ENCODE data around the gene LIN7B. TPM values are rescaled to one million over a fixed set of nuclear protein-coding genes. Genes with fewer than 3 reads are reported as not detected.

LIN7B gene
- total and polyA plus RNA-seq, 2 of the 13 experiments (the other 11 are each of a cell fraction or from before 2014, with no cell fraction given) = 5.3 to 7.6 TPM

DNA sequence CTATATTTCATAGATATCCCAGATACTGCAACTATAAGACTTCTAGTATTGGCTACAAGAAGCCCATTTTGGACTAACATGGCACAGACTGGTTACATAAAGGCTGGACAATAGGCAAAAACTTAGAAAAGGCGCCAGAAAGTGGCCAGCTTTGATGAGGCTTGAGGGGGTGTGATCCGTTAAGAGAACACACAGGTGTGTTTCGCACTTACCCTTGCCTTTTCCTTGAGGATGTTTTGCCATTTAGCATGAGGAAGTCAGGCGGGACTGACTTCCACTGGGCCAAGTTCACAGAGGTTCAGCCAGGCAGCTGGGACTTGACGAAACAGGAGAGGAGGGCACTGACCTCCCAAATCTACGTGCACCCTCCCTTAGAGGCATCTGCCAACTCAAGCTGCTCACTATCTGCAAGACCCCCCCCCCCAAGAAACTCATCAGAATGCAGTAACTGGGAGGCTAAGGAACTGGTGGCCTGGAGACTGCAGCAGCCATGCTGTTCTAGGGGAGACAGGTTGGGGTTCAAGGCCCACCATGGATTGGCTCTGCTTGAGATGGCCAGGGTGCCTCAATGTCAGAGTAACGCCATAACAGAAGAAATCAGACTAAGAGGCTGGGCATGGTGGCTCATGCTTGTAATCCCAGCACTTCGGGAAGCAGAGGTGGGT is 4.5 kb upstream of the LIN7B start:
- CTCF ChIA-PET (ENCODE audit: low intra/inter-chr PET ratio, low total read pairs) = no interaction called here
- Histone ChIP-seq H3K27ac (ENCODE audit: extremely low read length, insufficient read depth, low read length) (no peak overlapping the region), H3K9ac (ENCODE audit: insufficient read depth, low read depth, low read length) (no peak overlapping the region), H3K27me3 (ENCODE audit: control insufficient read depth in 1 of 2, insufficient read depth in 2 of 2, low read length in 2 of 2) (no peaks in the 10 kb centered on the region), H3K36me3 (replicated peaks in 1 of 2; ENCODE audit: control insufficient read depth in 1 of 2, insufficient read depth in 2 of 2, low read length in 2 of 2) (peaks cover 9 to 44% of the 10 kb centered on the region in 2 experiments; a peak in 4 of 5 replicates), H4K20me1 (ENCODE audit: insufficient read depth, low read length) (peaks cover 17% of the 10 kb centered on the region), H3K4me3 (replicated peaks in 1 of 3; ENCODE audit: insufficient read depth in 1 of 3, low read depth in 2 of 3, low read length in 3 of 3) (no peak overlapping the region), H3K79me2 (ENCODE audit: insufficient read depth, low read length) (no peaks in the 10 kb centered on the region), H3K9me3 (ENCODE audit: low read length) (no peaks in the 10 kb centered on the region), H2AFZ (ENCODE audit: low read length) (no peak overlapping the region), H3K4me1 (ENCODE audit: insufficient read depth, low read length) (peaks cover 16% of the 10 kb centered on the region), H3K4me2 (ENCODE audit: low read depth, low read length) (no peak overlapping the region)
- POLR2A ChIA-PET = no interaction called here
- DNase-seq (ENCODE audit: low spot score) (no peak), ATAC-seq (no peak), FAIRE-seq (no peak)
- no TSS peak for BruUV-seq (replicated peaks)
- intact Hi-C loops (cut with micrococcal nuclease; ENCODE audit: unreplicated experiment) (no loop called here), in situ Hi-C loops (cut with HindIII; ENCODE audit: extremely low pct_ligation_motif_present, low pct_unique_long_range_greater_than_20kb) (no loop called here)
- WGBS (ENCODE audit: low lambda C conversion rate) = 93% methylated on average over 6 of the region's 8 CpGs
- no peak for TF ChIP-seq ZNF12 (CRISPR knock-in tag; IDR thresholded peaks at IDR 0.05)
- no peak for TF ChIP-seq GABPB1 (CRISPR knock-in tag; IDR thresholded peaks at IDR 0.05)
- no peak for TF ChIP-seq SKI (IDR thresholded peaks at IDR 0.05; ENCODE audit: partially characterized antibody)
- no peak for TF ChIP-seq ZNF776 (CRISPR knock-in tag; IDR thresholded peaks at IDR 0.05)
- TF ChIP-seq, protein P1, sequence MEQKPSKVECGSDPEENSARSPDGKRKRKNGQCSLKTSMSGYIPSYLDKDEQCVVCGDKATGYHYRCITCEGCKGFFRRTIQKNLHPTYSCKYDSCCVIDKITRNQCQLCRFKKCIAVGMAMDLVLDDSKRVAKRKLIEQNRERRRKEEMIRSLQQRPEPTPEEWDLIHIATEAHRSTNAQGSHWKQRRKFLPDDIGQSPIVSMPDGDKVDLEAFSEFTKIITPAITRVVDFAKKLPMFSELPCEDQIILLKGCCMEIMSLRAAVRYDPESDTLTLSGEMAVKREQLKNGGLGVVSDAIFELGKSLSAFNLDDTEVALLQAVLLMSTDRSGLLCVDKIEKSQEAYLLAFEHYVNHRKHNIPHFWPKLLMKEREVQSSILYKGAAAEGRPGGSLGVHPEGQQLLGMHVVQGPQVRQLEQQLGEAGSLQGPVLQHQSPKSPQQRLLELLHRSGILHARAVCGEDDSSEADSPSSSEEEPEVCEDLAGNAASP (CRISPR knock-in tag; IDR thresholded peaks at IDR 0.05; ENCODE audit: borderline replicate concordance) = no peak
- no peak for TF ChIP-seq ZNF775 (CRISPR knock-in tag; IDR thresholded peaks at IDR 0.05; ENCODE audit: borderline replicate concordance)
- no peak for TF ChIP-seq ZNF431 (CRISPR knock-in tag; IDR thresholded peaks at IDR 0.05; ENCODE audit: borderline replicate concordance, low read depth)
- TF ChIP-seq FOXM1 (CRISPR knock-in tag; IDR thresholded peaks at IDR 0.05) = no peak
- TF ChIP-seq CHCHD3 (CRISPR knock-in tag; IDR thresholded peaks at IDR 0.05) = no peak
- TF ChIP-seq, protein P2, sequence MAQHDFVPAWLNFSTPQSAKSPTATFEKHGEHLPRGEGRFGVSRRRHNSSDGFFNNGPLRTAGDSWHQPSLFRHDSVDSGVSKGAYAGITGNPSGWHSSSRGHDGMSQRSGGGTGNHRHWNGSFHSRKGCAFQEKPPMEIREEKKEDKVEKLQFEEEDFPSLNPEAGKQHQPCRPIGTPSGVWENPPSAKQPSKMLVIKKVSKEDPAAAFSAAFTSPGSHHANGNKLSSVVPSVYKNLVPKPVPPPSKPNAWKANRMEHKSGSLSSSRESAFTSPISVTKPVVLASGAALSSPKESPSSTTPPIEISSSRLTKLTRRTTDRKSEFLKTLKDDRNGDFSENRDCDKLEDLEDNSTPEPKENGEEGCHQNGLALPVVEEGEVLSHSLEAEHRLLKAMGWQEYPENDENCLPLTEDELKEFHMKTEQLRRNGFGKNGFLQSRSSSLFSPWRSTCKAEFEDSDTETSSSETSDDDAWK (CRISPR knock-in tag; IDR thresholded peaks at IDR 0.05) = no peak
- peak; percentile 87 for TF ChIP-seq RBM22 (optimal IDR thresholded peaks at IDR 0.05; ENCODE audit: low read length)
- TF ChIP-seq, protein P3, sequence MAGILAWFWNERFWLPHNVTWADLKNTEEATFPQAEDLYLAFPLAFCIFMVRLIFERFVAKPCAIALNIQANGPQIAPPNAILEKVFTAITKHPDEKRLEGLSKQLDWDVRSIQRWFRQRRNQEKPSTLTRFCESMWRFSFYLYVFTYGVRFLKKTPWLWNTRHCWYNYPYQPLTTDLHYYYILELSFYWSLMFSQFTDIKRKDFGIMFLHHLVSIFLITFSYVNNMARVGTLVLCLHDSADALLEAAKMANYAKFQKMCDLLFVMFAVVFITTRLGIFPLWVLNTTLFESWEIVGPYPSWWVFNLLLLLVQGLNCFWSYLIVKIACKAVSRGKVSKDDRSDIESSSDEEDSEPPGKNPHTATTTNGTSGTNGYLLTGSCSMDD (CRISPR knock-in tag; IDR thresholded peaks at IDR 0.05) = no peak
- TF ChIP-seq POLR2A (IDR thresholded peaks at IDR 0.05; ENCODE audit: insufficient read depth in 1 of 2, low read depth in 2 of 2, low read length in 2 of 2) = peak in 1 of 2 experiments; percentile 33; a peak in 1 of 4 replicates
- TF ChIP-seq, protein P4, sequence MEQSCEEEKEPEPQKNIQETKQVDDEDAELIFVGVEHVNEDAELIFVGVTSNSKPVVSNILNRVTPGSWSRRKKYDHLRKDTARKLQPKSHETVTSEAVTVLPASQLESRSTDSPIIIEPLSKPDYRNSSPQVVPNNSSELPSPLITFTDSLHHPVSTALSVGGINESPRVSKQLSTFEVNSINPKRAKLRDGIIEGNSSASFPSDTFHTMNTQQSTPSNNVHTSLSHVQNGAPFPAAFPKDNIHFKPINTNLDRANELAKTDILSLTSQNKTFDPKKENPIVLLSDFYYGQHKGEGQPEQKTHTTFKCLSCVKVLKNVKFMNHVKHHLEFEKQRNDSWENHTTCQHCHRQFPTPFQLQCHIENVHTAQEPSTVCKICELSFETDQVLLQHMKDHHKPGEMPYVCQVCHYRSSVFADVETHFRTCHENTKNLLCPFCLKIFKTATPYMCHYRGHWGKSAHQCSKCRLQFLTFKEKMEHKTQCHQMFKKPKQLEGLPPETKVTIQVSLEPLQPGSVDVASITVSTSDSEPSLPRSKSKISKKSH (CRISPR knock-in tag; IDR thresholded peaks at IDR 0.05; ENCODE audit: borderline replicate concordance) = no peak
- no peak for TF ChIP-seq ERF (CRISPR knock-in tag; IDR thresholded peaks at IDR 0.05)
- TF ChIP-seq RFXANK (CRISPR knock-in tag; IDR thresholded peaks at IDR 0.05) = no peak
- TF ChIP-seq KDM5A (IDR thresholded peaks at IDR 0.05; ENCODE audit: borderline replicate concordance, low read length) = no peak
- no peak for TF ChIP-seq ZNF781 (CRISPR knock-in tag; IDR thresholded peaks at IDR 0.05; ENCODE audit: borderline replicate concordance, not compliant biosample characterization)
- TF ChIP-seq WIZ (CRISPR knock-in tag; IDR thresholded peaks at IDR 0.05) = no peak
- TF ChIP-seq RBAK (CRISPR knock-in tag; IDR thresholded peaks at IDR 0.05) = no peak
- TF ChIP-seq ZNF879 (CRISPR knock-in tag; IDR thresholded peaks at IDR 0.05) = no peak
- 0 out of 2 replicates have a peak, but pooled peaks have one; percentile 5 for TF ChIP-seq POLR2AphosphoS2 (IDR thresholded peaks at IDR 0.05; ENCODE audit: low read depth, low read length)

Measured in HepG2 (cell line).